GM19438 (cell line): Measurements from ENCODE around the gene PIGQ.
"Not testable (repeated sequence)": the region's sequence is repeated elsewhere in the genome, so short reads cannot be mapped to it uniquely, and the experiment has no call there.

Experiments used
- ATAC-seq: cut with Tn5 transposase; IDR thresholded peaks from one replicate; pipeline ENCODE4 v1.9.1; 2021; ENCODE audit warnings: low read depth; ENCODE audit not compliant: unreplicated experiment

The PIGQ gene

GRCh38 chr16:597655-598054 is 27.9 kb downstream of the PIGQ start:
- not testable (repeated sequence) for ATAC-seq

- no peak for ATAC-seq
These were observed 29.3 kb downstream of the PIGQ start for GRCh38 chr16:598823-599739.

DNA sequence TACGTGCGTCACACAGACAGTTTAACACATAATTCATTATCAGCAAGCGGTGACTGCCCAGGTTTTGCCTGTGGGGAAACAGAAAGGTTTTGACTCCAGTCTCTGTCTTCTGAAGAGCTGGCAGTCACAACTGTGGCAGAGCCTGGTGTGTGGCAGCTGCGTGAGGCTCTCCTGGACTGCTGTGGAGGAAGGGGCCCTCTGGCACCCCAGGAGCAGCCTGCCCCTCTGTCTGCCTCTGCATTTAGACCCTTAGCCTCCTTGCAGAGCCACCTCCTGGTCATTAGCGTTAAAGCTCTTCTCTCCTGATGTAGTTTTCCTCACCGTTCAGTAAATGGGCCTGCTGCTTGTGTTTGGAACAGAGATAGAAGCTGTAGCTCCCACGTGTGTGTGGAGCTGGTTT is 31.0 kb downstream of the PIGQ start:
- no peak for ATAC-seq

DNA sequence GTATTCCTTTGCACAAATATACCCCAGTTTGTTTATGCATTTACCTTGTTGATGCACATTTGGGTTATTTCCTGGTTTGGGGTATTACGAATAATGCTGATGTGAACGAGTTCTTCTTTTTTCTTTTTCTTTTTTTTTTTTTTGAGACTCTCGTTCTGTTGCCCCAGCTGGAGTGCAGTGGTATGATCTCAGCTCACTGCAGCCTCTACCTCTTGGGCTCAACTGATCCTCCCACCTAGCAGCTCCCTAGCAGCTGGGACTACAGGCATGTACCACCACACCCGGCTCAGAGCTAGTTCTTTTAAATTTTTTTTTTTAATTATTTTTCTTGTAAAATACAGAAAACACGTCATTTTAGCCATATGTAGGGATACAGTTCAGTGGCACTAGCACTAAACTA is 34.2 kb downstream of the PIGQ start:
- ATAC-seq = no peak

- no peak for ATAC-seq
These were observed 37.0 kb downstream of the PIGQ start for GRCh38 chr16:606656-607307.

- no peak for ATAC-seq
These were observed 38.3 kb downstream of the PIGQ start for GRCh38 chr16:608019-608418.

GRCh38 chr16:609316-609715 is 39.5 kb downstream of the PIGQ start:
- ATAC-seq = no peak

- no peak for ATAC-seq
These were observed 40.2 kb downstream of the PIGQ start for GRCh38 chr16:609984-610383.

GRCh38 chr16:610513-611381 is 41.0 kb downstream of the PIGQ start:
- ATAC-seq = no peak

GRCh38 chr16:615122-615521 is 45.4 kb downstream of the PIGQ start:
- no peak for ATAC-seq

GRCh38 chr16:616733-617586 is 47.2 kb downstream of the PIGQ start:
- ATAC-seq = no peak

- no peak for ATAC-seq
These were observed 48.1 kb downstream of the PIGQ start for GRCh38 chr16:617855-618254.

DNA sequence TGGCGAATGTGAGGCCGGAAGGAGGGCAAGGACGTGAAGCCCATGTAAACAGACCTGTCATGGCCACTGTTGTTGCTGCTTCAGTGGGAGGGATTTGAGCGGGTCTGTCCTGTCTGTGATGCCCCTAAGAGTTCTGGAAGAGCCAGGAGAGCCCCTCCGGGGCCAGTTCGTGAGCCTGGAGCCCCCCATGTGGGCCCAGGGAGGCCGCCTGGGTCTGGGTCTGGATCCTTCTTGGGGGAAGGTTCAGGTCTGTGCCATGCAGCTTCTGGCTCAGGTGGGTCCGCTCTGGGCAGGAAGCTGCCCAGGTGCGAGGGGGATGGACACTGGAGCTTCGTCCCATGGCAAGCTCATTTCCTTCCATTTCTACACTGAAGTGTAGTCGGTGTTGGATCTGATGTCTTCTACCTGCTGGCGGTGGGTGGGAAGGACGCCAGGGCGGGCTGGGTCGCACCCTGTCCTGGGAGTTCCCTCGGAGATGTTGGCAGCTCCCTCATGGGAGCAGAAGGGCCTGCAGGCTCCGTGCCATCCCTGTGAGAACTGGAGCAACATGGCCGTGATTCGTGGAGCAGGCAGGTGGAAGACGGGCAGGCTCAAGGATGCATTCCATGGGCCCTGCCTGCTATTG is 49.8 kb downstream of the PIGQ start:
- ATAC-seq = no peak

- no peak for ATAC-seq
These were observed 51.1 kb downstream of the PIGQ start for GRCh38 chr16:620700-621525.

GRCh38 chr16:621526-622105 is 51.8 kb downstream of the PIGQ start:
- no peak for ATAC-seq

DNA sequence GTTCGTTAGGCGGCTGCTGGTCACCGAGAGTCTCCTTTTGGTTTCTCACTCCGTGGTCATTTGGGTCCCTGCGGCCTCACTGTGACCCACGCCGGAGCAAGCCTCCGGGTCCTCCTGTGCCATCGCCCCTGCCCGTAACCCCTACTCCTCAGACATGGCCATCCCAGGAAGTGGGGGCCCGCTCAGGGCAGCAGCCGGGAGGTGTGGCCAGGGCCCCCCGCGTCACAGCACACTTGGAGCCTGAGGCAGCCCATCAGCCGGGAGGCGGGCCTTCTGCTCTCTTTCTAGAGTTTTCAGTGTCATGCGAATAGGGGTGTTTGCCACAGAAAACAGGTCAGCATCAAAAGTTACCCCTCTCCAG is 53.1 kb downstream of the PIGQ start:
- ATAC-seq = no peak

GRCh38 chr16:624526-625070 is 54.8 kb downstream of the PIGQ start:
- no peak for ATAC-seq
